ENCODE data around the gene FAM193A.
"Not testable (repeated sequence)": the region's sequence is repeated elsewhere in the genome, so short reads cannot be mapped to it uniquely, and the experiment has no call there.

DNA sequence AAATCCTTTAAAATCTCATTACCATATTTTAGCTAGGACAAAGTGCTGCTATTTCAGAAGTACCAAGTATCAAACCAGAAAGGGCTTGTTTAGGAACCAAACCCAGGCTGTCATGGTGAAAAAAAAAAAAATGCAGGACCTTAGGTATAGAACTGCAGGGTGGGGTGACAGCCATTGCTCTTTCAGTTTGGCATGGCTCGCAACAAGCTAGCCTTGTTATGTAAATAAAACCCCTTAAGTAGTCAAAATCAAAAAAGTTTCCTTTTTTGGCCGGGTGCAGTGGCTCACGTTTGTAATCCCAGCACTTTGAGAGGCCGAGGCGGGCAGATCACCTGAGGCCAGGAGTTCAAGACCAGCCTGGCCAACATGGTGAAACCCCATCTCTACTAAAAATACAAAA is 244.2 kb downstream of the FAM193A start:
- TF ChIP-seq, protein P1, sequence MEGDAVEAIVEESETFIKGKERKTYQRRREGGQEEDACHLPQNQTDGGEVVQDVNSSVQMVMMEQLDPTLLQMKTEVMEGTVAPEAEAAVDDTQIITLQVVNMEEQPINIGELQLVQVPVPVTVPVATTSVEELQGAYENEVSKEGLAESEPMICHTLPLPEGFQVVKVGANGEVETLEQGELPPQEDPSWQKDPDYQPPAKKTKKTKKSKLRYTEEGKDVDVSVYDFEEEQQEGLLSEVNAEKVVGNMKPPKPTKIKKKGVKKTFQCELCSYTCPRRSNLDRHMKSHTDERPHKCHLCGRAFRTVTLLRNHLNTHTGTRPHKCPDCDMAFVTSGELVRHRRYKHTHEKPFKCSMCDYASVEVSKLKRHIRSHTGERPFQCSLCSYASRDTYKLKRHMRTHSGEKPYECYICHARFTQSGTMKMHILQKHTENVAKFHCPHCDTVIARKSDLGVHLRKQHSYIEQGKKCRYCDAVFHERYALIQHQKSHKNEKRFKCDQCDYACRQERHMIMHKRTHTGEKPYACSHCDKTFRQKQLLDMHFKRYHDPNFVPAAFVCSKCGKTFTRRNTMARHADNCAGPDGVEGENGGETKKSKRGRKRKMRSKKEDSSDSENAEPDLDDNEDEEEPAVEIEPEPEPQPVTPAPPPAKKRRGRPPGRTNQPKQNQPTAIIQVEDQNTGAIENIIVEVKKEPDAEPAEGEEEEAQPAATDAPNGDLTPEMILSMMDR (IDR thresholded peaks at IDR 0.05), result not testable (repeated sequence)
- not testable (repeated sequence) for TF ChIP-seq ZFX (IDR thresholded peaks at IDR 0.05; ENCODE audit: borderline replicate concordance)
